ENCODE data around the gene ATP6V1D. TPM values are rescaled to one million over a fixed set of nuclear protein-coding genes. Genes with fewer than 3 reads are reported as not detected.
"Not testable (repeated sequence)": the region's sequence is repeated elsewhere in the genome, so short reads cannot be mapped to it uniquely, and the experiment has no call there.

The ATP6V1D gene
- total RNA-seq, 1 donor from 2014 or later = 41.7 TPM

DNA sequence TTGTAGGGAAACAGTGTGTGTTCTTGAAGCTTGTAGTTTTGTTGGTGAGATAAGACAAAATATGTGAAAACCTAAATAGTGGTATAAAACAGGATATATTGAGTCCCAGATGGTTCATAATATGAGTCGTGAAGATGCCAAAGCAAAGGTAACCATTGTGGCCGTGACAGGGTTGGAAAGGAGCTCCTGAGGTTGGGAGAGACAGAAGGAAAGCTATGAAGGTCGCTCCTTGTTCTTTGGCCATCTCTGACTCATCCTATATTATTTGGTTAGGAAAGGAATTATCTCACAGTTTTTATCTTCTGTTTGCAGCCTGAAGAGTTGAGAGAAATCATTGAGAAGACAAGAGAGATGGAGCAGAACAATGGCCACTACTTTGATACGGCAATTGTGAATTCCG is 27.1 kb downstream of the ATP6V1D start:
- Mint-ChIP-seq H3K27ac (no peak overlapping the region), H3K36me3 (peaks cover 48% of the 10 kb centered on the region), H3K9me3 (no peaks in the 10 kb centered on the region), H3K4me3 (no peak overlapping the region), H3K4me1 (peaks cover 6% of the 10 kb centered on the region), H3K27me3 (ENCODE audit: low read depth) (no peaks in the 10 kb centered on the region)
- TF ChIP-seq, protein P1, sequence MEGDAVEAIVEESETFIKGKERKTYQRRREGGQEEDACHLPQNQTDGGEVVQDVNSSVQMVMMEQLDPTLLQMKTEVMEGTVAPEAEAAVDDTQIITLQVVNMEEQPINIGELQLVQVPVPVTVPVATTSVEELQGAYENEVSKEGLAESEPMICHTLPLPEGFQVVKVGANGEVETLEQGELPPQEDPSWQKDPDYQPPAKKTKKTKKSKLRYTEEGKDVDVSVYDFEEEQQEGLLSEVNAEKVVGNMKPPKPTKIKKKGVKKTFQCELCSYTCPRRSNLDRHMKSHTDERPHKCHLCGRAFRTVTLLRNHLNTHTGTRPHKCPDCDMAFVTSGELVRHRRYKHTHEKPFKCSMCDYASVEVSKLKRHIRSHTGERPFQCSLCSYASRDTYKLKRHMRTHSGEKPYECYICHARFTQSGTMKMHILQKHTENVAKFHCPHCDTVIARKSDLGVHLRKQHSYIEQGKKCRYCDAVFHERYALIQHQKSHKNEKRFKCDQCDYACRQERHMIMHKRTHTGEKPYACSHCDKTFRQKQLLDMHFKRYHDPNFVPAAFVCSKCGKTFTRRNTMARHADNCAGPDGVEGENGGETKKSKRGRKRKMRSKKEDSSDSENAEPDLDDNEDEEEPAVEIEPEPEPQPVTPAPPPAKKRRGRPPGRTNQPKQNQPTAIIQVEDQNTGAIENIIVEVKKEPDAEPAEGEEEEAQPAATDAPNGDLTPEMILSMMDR (IDR thresholded peaks at IDR 0.05; ENCODE audit: unreplicated experiment) = no peak
- DNase-seq (ENCODE audit: low spot score in 2 of 2, unreplicated experiment in 2 of 2) = no peak

DNA sequence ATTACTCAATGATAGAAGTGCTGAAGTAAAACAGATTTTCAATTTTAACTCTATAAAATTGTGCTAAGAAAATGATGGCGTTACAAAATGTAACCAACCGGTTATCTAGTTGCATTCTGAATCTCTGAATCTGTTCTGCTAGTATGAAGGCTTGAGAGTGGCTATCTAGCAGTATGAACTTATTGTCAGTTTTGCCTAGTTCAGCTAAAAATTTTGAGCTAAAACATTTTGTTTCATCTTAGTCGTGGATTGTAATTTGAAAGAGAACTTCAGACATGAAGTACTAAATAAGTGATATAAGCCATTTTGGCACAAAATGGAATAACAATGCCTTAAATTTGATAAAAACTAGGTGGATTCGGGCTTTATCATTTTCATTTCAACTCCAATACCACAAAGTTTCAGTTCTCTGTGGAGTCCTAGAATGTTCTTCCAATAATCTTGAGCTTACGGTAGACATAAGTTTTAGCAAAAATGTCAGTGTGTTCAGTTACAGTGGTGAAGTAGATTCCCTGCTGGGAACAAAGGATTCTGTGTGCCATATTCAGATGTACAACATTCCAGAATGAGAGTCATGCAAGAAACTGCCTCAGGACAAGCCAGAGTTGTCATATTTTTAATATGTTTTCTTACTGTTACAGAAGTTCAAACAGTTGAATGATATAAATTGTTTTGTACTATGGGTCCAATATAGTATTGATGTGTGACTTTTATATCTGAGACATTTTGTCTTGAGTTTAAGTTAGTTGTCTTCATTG is 28.1 kb downstream of the ATP6V1D start:
- Mint-ChIP-seq H3K4me1 (peaks cover 6% of the 10 kb centered on the region), H3K9me3 (peaks cover 3% of the 10 kb centered on the region), H3K27me3 (ENCODE audit: low read depth) (no peaks in the 10 kb centered on the region), H3K36me3 (peaks cover 48% of the 10 kb centered on the region), H3K27ac (peak overlapping the region; percentile 86), H3K4me3 (no peak overlapping the region)
- TF ChIP-seq, protein P1 (IDR thresholded peaks at IDR 0.05; ENCODE audit: unreplicated experiment) = no peak
- no peak for DNase-seq (ENCODE audit: low spot score in 2 of 2, unreplicated experiment in 2 of 2)

DNA sequence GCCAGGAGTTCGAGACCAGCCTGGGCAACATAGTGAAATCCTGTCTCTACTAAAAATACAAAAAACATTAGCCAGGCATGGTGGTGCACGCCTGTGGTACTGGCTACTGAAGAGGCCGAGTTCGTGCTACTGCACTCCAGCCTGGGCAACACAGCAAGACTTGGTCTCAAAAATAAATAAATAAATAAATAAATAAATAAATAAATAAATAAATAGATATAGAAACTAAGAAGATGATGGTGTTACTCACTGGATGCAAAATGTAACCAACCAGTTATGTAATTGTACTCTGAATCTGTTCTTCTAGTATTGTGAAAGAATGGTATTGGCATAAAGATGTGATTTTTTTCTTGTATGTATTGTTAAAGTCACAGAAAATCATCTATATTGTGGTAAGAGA is 29.9 kb downstream of the ATP6V1D start:
- DNase-seq (ENCODE audit: low spot score in 2 of 2, unreplicated experiment in 2 of 2); H3K27me3 Mint-ChIP-seq (ENCODE audit: low read depth); H3K4me1 Mint-ChIP-seq; H3K9me3 Mint-ChIP-seq; H3K27ac Mint-ChIP-seq; H3K4me3 Mint-ChIP-seq: not testable (repeated sequence)
- H3K36me3 Mint-ChIP-seq = peaks cover 48% of the 10 kb centered on the region

DNA sequence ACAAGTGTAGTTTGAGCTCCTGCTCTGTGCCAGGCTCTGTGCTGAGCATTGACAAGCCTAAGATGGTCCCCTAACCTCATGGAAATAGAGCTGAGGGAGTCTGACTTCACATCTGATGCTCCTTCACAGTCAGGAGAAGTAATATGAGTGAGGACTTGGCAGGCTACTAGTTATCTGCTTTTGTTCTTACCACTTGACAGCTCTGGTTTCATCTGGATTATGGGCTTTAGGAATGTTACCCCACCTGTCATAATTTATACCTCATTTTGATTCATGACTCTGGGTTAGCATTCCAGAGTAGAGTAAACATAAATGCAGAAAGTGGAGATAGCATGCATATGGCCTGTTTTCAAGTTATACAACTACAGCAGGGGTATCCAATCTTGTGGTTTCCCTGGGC is 40.5 kb downstream of the ATP6V1D start:
- H3K27ac Mint-ChIP-seq = no peak overlapping the region
- H3K4me3 Mint-ChIP-seq = no peak overlapping the region
- H3K27me3 Mint-ChIP-seq (ENCODE audit: low read depth) = no peaks in the 10 kb centered on the region
- no peaks in the 10 kb centered on the region for H3K9me3 Mint-ChIP-seq
- H3K4me1 Mint-ChIP-seq = peaks cover 10% of the 10 kb centered on the region
- TF ChIP-seq, protein P1 (IDR thresholded peaks at IDR 0.05; ENCODE audit: unreplicated experiment) = no peak
- no peak for DNase-seq (ENCODE audit: low spot score in 2 of 2, unreplicated experiment in 2 of 2)
- peaks cover 8% of the 10 kb centered on the region for H3K36me3 Mint-ChIP-seq

DNA sequence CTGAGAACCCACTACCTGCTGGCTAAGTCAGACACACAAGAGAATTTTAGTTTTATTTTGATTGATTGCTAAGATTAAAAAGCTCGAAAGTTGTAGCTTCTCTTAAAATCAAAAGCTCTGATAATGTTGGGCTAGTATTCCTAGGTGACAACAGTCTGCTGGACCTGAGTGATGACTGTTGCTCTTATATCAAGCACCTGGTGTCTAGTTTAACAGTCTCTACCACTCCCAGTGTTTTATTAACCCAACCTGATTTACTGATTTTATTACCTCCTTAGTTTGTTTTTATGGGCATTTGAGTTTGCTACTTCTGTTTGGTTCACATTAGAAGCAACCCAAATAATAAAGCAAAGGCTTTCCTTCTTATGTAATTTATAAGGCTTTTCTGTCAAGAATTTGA is 41.8 kb downstream of the ATP6V1D start:
- Mint-ChIP-seq H3K27me3 (ENCODE audit: low read depth) (no peaks in the 10 kb centered on the region), H3K27ac (no peak overlapping the region), H3K4me3 (no peak overlapping the region), H3K36me3 (peaks cover 16% of the 10 kb centered on the region), H3K4me1 (peaks cover 10% of the 10 kb centered on the region), H3K9me3 (no peaks in the 10 kb centered on the region)
- DNase-seq (ENCODE audit: low spot score in 2 of 2, unreplicated experiment in 2 of 2) = no peak
- TF ChIP-seq, protein P1 (IDR thresholded peaks at IDR 0.05; ENCODE audit: unreplicated experiment) = no peak

DNA sequence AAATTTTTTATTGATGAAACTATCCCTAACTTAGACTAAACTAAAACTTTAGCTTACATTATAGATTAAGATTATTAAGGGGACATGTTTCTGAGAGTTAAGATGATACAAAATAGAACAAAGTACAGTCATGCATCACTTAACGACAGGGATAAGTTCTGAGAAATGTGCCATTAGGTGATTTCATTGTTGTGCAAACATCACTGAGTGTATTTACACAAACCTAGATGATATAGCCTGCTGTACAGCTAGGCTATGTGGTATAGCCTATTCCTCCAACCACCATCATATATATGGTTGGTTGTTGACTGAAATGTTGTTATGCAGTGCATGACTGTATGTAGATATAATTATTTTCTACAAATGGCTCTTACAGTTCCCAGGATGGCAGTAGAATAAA is 46.5 kb downstream of the ATP6V1D start:
- Mint-ChIP-seq H3K4me3 (no peak overlapping the region), H3K36me3 (peaks cover 19% of the 10 kb centered on the region), H3K27ac (no peak overlapping the region), H3K9me3 (no peaks in the 10 kb centered on the region), H3K27me3 (ENCODE audit: low read depth) (no peaks in the 10 kb centered on the region), H3K4me1 (peaks cover 4% of the 10 kb centered on the region)
- TF ChIP-seq, protein P1 (IDR thresholded peaks at IDR 0.05; ENCODE audit: unreplicated experiment) = no peak
- DNase-seq (ENCODE audit: low spot score in 2 of 2, unreplicated experiment in 2 of 2) = no peak
